Ectodermal cell (in vitro differentiated cells): ENCODE results near the gene THSD7B.

Source experiments
- H3K27ac ChIP-seq: 2 replicates; pipeline ENCODE4 v1.7.0; 2013; ENCODE audit warnings: mild to moderate bottlenecking, low read depth, low read length; ENCODE audit not compliant: insufficient read depth, poor library complexity, severe bottlenecking
- H3K27me3 ChIP-seq: 2 replicates; pipeline ENCODE4 v1.7.0; 2013; ENCODE audit warnings: mild to moderate bottlenecking, low read length; ENCODE audit not compliant: insufficient read depth, control insufficient read depth, poor library complexity, severe bottlenecking
- H3K36me3 ChIP-seq: one replicate; pipeline ENCODE4 v1.7.0; 2013; ENCODE audit warnings: low read length; ENCODE audit not compliant: control insufficient read depth, insufficient read depth
- H3K4me1 ChIP-seq: one replicate; pipeline ENCODE4 v1.7.0; 2013; ENCODE audit warnings: low read length; ENCODE audit not compliant: control insufficient read depth, insufficient read depth
- H3K4me3 ChIP-seq: 2 replicates; pipeline ENCODE4 v1.7.0; 2013; ENCODE audit warnings: low read depth, low read length, control low read depth; ENCODE audit not compliant: insufficient read depth
- H3K9me3 ChIP-seq: 2 replicates; pipeline ENCODE4 v1.7.0; 2013; ENCODE audit warnings: mild to moderate bottlenecking, low read length, moderate library complexity; ENCODE audit not compliant: control insufficient read depth
- WGBS, 2 experiments: methylation state at CpG; one replicate each; pipeline ENCODE4 v1.1.7; 2013; ENCODE audit warnings: missing lambda C conversion rate in 2 of 2; 5-methylcytosine and 5-hydroxymethylcytosine counted together

THSD7B gene

GRCh38 chr2:137348301-137348700, 583.0 kb downstream of the THSD7B start:
- no peaks in the 10 kb centered on the region for H3K9me3 ChIP-seq
- no peaks in the 10 kb centered on the region for H3K4me1 ChIP-seq
- no peaks in the 10 kb centered on the region for H3K27me3 ChIP-seq
- 95 to 100% methylated on average over 2 to 3 of the region's 3 CpGs for WGBS, 2 experiments
- no peak overlapping the region for H3K4me3 ChIP-seq
- H3K27ac ChIP-seq: no peak overlapping the region
- H3K36me3 ChIP-seq: no peaks in the 10 kb centered on the region

- no peak overlapping the region for H3K4me3 ChIP-seq
- no peaks in the 10 kb centered on the region for H3K4me1 ChIP-seq
- H3K36me3 ChIP-seq: no peaks in the 10 kb centered on the region
- H3K9me3 ChIP-seq: no peaks in the 10 kb centered on the region
- no peak overlapping the region for H3K27ac ChIP-seq
- H3K27me3 ChIP-seq: no peaks in the 10 kb centered on the region
Observed at GRCh38 chr2:137357634-137358033, 592.3 kb downstream of the THSD7B start.

DNA sequence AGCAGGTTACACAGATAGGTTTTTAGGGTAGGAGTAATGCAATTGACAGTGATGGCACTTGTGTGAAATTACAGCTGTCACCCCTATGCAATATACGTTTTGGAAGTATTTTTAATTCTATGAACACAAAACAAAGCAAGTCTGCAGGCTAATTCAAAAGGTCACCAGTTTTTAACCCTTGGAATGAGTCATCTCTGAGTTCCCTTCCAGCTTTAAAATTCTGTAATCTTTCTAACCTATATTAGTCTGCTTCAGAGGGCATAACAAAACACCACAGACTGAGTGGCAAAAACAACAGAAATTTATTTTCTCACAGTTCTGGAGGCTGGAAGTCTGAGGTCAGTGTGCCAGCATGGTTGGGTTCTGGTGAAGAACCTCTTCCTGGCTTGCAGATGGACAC, 602.0 kb downstream of the THSD7B start:
- Histone ChIP-seq H3K9me3 (no peaks in the 10 kb centered on the region), H3K27ac (no peak overlapping the region), H3K36me3 (no peaks in the 10 kb centered on the region), H3K4me3 (no peak overlapping the region), H3K4me1 (no peaks in the 10 kb centered on the region), H3K27me3 (no peaks in the 10 kb centered on the region)
- WGBS, 2 experiments: 81 to 100% methylated on average over 1 of the region's 1 CpG

DNA sequence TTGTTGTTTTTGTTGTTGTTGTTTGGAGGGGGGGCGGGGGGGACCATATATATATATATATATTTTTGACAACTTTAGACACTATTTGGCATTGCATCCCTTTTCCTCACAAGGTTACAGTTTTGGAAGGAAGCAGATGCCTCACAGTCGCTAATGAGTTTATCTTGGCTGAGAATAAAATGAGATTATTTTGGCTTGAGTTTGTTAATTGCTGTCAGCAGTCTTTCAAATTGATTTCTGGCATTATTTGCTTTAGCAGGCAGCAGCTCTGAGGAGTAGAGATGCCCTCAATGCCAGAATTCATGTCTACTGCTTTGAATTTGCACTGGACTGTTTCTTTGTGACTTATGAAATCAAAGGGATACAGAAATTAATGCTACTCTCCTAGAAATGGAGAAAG, 603.8 kb downstream of the THSD7B start:
- H3K4me1 ChIP-seq: no peaks in the 10 kb centered on the region
- H3K27ac ChIP-seq: no peak overlapping the region
- no peaks in the 10 kb centered on the region for H3K27me3 ChIP-seq
- H3K9me3 ChIP-seq: no peaks in the 10 kb centered on the region
- no peaks in the 10 kb centered on the region for H3K36me3 ChIP-seq
- 83 to 96% methylated on average over 1 of the region's 2 CpGs for WGBS, 2 experiments
- H3K4me3 ChIP-seq: no peak overlapping the region

DNA sequence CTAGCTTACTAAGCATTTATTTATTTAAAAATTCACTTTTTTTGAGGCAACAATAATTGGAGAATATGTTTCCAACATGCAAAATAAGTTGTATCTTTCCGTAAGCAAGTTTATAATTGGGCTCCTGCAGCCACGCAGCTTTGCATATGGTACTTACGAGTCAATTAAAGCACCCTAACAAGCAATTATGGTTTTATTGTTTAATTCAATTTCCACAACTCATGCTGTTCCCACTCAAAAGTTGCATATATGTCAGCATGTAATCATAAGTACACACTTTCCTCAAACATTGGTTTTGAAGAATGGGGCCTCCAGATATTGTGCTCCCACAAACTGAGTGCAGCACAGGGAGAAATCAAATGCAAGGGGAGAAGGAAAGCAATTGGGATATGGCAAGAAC, 613.8 kb downstream of the THSD7B start:
- Histone ChIP-seq H3K9me3 (no peaks in the 10 kb centered on the region), H3K4me3 (no peak overlapping the region), H3K27me3 (no peaks in the 10 kb centered on the region), H3K27ac (no peak overlapping the region), H3K36me3 (no peaks in the 10 kb centered on the region), H3K4me1 (no peaks in the 10 kb centered on the region)
- 87 to 100% methylated on average over 3 of the region's 3 CpGs for WGBS, 2 experiments

DNA sequence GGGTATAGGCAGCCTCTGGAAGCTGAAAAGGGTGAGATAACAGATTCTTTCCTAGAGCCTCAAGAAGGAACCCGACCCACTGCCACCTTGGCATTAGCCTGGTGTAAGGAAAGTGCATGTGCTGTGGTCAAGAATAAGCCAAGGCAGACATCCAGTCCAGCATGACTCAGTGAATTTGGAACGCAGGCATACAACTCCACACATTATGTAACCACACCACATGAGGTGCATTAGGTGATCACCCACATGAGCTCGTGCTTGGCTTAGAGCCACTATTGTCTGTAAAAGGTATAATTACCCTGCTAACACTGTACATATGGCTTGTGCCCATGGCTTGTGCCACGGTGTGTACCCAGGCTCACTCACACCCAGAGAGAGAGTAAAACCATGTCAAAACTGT, 615.3 kb downstream of the THSD7B start:
- H3K27ac ChIP-seq: no peak overlapping the region
- no peaks in the 10 kb centered on the region for H3K9me3 ChIP-seq
- H3K4me1 ChIP-seq: no peaks in the 10 kb centered on the region
- no peak overlapping the region for H3K4me3 ChIP-seq
- H3K36me3 ChIP-seq: no peaks in the 10 kb centered on the region
- H3K27me3 ChIP-seq: no peaks in the 10 kb centered on the region
- WGBS, 2 experiments: 65% methylated on average over 4 of the region's 4 CpGs

- Histone ChIP-seq H3K9me3 (no peaks in the 10 kb centered on the region), H3K4me3 (no peak overlapping the region), H3K27ac (no peak overlapping the region), H3K36me3 (no peaks in the 10 kb centered on the region), H3K4me1 (no peaks in the 10 kb centered on the region), H3K27me3 (no peaks in the 10 kb centered on the region)
- 93 to 95% methylated on average over 8 of the region's 8 CpGs for WGBS, 2 experiments
Observed at GRCh38 chr2:137381731-137382130, 616.4 kb downstream of the THSD7B start.

DNA sequence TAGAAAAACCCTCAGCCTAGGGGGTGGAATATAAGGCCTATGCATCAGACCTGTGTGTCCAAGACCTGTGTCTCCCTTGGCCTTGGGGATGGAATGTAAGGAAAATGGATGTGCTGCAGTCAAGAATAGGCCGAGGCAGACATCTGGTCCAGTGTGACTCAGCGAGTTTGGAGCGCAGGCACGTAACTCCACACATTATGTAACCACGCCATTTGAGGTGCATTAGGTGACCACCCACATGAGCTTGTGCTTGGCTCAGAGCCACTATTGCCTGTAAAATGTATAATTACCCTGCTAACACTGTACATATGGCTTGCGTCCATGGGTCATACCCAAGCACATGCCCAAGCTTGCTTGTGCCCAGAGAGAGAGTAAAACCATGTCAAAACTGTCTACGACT, 618.0 kb downstream of the THSD7B start:
- H3K4me1 ChIP-seq: no peaks in the 10 kb centered on the region
- H3K27me3 ChIP-seq: no peaks in the 10 kb centered on the region
- H3K36me3 ChIP-seq: no peaks in the 10 kb centered on the region
- no peaks in the 10 kb centered on the region for H3K9me3 ChIP-seq
- no peak overlapping the region for H3K4me3 ChIP-seq
- 94% methylated on average over 7 of the region's 7 CpGs for WGBS, 2 experiments
- no peak overlapping the region for H3K27ac ChIP-seq

DNA sequence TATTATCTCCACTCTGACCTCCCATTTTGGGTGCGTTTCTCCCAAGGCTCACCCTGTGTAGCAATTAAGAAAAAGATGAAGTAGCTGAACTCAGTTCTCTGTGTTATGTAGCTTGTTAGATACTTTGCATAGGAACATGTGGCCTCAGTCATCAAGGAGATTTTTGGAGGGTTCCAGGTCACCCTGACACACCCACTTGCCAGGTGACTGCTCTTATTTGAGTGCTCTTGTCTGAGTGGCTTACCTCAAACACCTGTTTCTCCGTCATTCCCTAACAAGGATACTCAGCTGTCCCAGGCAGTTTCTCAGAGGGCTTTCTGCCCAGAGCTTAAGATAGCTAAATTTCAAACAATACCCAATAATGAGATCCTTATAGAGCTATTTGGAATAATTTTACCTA, 621.7 kb downstream of the THSD7B start:
- 92 to 93% methylated on average over 2 of the region's 2 CpGs for WGBS, 2 experiments
- H3K4me1 ChIP-seq: no peaks in the 10 kb centered on the region
- H3K9me3 ChIP-seq: no peaks in the 10 kb centered on the region
- H3K27me3 ChIP-seq: no peaks in the 10 kb centered on the region
- H3K4me3 ChIP-seq: no peak overlapping the region
- no peak overlapping the region for H3K27ac ChIP-seq
- H3K36me3 ChIP-seq: no peaks in the 10 kb centered on the region

GRCh38 chr2:137405496-137405895, 640.2 kb downstream of the THSD7B start:
- Histone ChIP-seq H3K4me1 (no peaks in the 10 kb centered on the region), H3K9me3 (no peaks in the 10 kb centered on the region), H3K27ac (no peak overlapping the region), H3K4me3 (no peak overlapping the region), H3K36me3 (no peaks in the 10 kb centered on the region), H3K27me3 (no peaks in the 10 kb centered on the region)
- WGBS, 2 experiments: 90 to 97% methylated on average over 7 of the region's 7 CpGs

- WGBS, 2 experiments: 97 to 98% methylated on average over 4 of the region's 5 CpGs
- H3K4me1 ChIP-seq: no peaks in the 10 kb centered on the region
- H3K36me3 ChIP-seq: no peaks in the 10 kb centered on the region
- no peak overlapping the region for H3K27ac ChIP-seq
- H3K27me3 ChIP-seq: no peaks in the 10 kb centered on the region
- H3K4me3 ChIP-seq: no peak overlapping the region
- no peaks in the 10 kb centered on the region for H3K9me3 ChIP-seq
Observed at GRCh38 chr2:137411585-137411984, 646.2 kb downstream of the THSD7B start.
